HepG2 (cell line): ENCODE results near the gene FNDC3A. TPM values are rescaled to one million over a fixed set of nuclear protein-coding genes. Genes with fewer than 3 reads are reported as not detected.

Experiments
- ATAC-seq: fragments of 200-7000 bp; cut with Tn5 transposase; 3 replicates; pipeline ENCODE4 v1.9.1; 2020; ENCODE audit warnings: mild to moderate bottlenecking, moderate library complexity
- BruUV-seq: library from RNA; stranded (reverse); fragments of 400-500 nt; replicated peaks from 2 replicates; lab custom pipeline; 2021; lab: Mats Ljungman, UMichigan
- CTCF ChIA-PET: fragments of 300-600 bp; formaldehyde crosslinking; extraction: SDS; loops from one replicate; lab custom pipeline; 2021; ENCODE audit warnings: low total read pairs, inconsistent platforms, low intra/inter-chr PET ratio; lab: Yijun Ruan, JAX
- POLR2A ChIA-PET: fragments of 350-600 bp; sonication (Branson Sonifier 250); formaldehyde crosslinking; loops from one replicate; lab custom pipeline; 2020; ENCODE audit warnings: antibody characterized with exemption, inconsistent platforms; lab: Yijun Ruan, JAX
- DNase-seq: peaks from one replicate; pipeline ENCODE4 v3.0.0-alpha.2; 2015; ENCODE audit warnings: low spot score
- FAIRE-seq: peaks from 3 replicates; lab custom pipeline; 2011; peaks lifted over from hg19 to GRCh38; lab: Jason Lieb, UNC
- H2AFZ ChIP-seq: one replicate; pipeline ENCODE4 v1.6.1; 2011; ENCODE audit warnings: low read length, inconsistent platforms
- H3K27ac ChIP-seq: fragments of 300-600 bp; 3 replicates; pipeline ENCODE4 v1.8.0; 2011; ENCODE audit warnings: mixed run types, mild to moderate bottlenecking, mixed read lengths, low read length, inconsistent platforms; ENCODE audit not compliant: insufficient read depth; ENCODE audit errors: extremely low read length
- H3K27me3 ChIP-seq, 2 experiments: fragments of 200-600 bp in 1 of 2; 2 replicates in 1 of 2; 3 replicates in 1 of 2; pipeline versions ENCODE4 v1.6.0 to v1.8.0; 2011; ENCODE audit warnings: low read length in 2 of 2, mild to moderate bottlenecking in 2 of 2, moderate library complexity in 2 of 2, inconsistent platforms in 1 of 2; ENCODE audit not compliant: insufficient read depth in 2 of 2, control insufficient read depth in 1 of 2
- H3K36me3 ChIP-seq, 2 experiments: fragments of 200-600 bp in 1 of 2; replicated peaks in 1 of 2; 2 replicates in 1 of 2; 3 replicates in 1 of 2; pipeline versions ENCODE4 v1.5.1 to v1.8.0; 2011; ENCODE audit warnings: low read length in 2 of 2, inconsistent platforms in 1 of 2; ENCODE audit not compliant: insufficient read depth in 2 of 2, control insufficient read depth in 1 of 2
- H3K4me1 ChIP-seq: 2 replicates; pipeline ENCODE4 v1.5.1; 2012; ENCODE audit warnings: low read length, inconsistent platforms; ENCODE audit not compliant: insufficient read depth
- H3K4me2 ChIP-seq: 2 replicates; pipeline ENCODE4 v1.6.0; 2011; ENCODE audit warnings: low read depth, low read length, inconsistent platforms
- H3K4me3 ChIP-seq, 3 experiments: fragments of 200-600 bp in 1 of 3; sonication (generic), shearing (Covaris generic) in 1 of 3; replicated peaks in 1 of 3; 2 replicates each; pipeline ENCODE4 v1.5.1; 2011 to 2016; ENCODE audit warnings: low read length in 3 of 3, inconsistent platforms in 2 of 3, low read depth in 2 of 3, mild to moderate bottlenecking in 2 of 3, control low read depth in 1 of 3, mixed read lengths in 1 of 3; ENCODE audit not compliant: insufficient read depth in 1 of 3
- H3K79me2 ChIP-seq: one replicate; pipeline ENCODE4 v1.6.1; 2011; ENCODE audit warnings: low read length, inconsistent platforms; ENCODE audit not compliant: insufficient read depth
- H3K9ac ChIP-seq: 2 replicates; pipeline ENCODE4 v1.6.0; 2011; ENCODE audit warnings: mild to moderate bottlenecking, low read depth, low read length, inconsistent platforms; ENCODE audit not compliant: insufficient read depth
- H3K9me3 ChIP-seq: 2 replicates; pipeline ENCODE4 v1.5.1; 2012; ENCODE audit warnings: mild to moderate bottlenecking, low read length
- H4K20me1 ChIP-seq: 2 replicates; pipeline ENCODE4 v1.6.0; 2011; ENCODE audit warnings: inconsistent platforms, mild to moderate bottlenecking, low read length, moderate library complexity; ENCODE audit not compliant: insufficient read depth
- ARNT2 ChIP-seq: sonication (generic); formaldehyde crosslinking; IDR thresholded peaks from 2 replicates; pipeline ENCODE4 v1.8.0; 2022; ENCODE audit warnings: mild to moderate bottlenecking, low read depth, missing genetic modification reagents, moderate library complexity
- FLYWCH1 ChIP-seq: sonication (generic); formaldehyde crosslinking; IDR thresholded peaks from 2 replicates; pipeline ENCODE4 v1.8.1; 2023; ENCODE audit warnings: mild to moderate bottlenecking, missing genetic modification reagents
- ISX ChIP-seq: sonication (generic); formaldehyde crosslinking; conservative IDR thresholded peaks from 2 replicates; pipeline ENCODE4 v1.5.0; 2020; ENCODE audit warnings: missing genetic modification reagents
- REXO4 ChIP-seq: sonication (generic); formaldehyde crosslinking; IDR thresholded peaks from 2 replicates; pipeline ENCODE4 v1.8.0; 2022; ENCODE audit warnings: missing genetic modification reagents, mild to moderate bottlenecking, borderline replicate concordance
- ZNF101 ChIP-seq: sonication (generic); formaldehyde crosslinking; IDR thresholded peaks from 2 replicates; pipeline ENCODE4 v1.4.0; 2020; ENCODE audit warnings: mild to moderate bottlenecking, low read depth, missing genetic modification reagents, borderline replicate concordance
- ZNF232 ChIP-seq: sonication (generic); formaldehyde crosslinking; IDR thresholded peaks from 2 replicates; pipeline ENCODE4 v1.4.0; 2020; ENCODE audit warnings: missing genetic modification reagents, borderline replicate concordance
- ZNF343 ChIP-seq: sonication (generic); formaldehyde crosslinking; IDR thresholded peaks from 2 replicates; pipeline ENCODE4 v1.4.0; 2020; ENCODE audit warnings: mild to moderate bottlenecking, missing genetic modification reagents
- ZNF354B ChIP-seq: sonication (generic); formaldehyde crosslinking; IDR thresholded peaks from 2 replicates; pipeline ENCODE4 v1.8.0; 2022; ENCODE audit warnings: mild to moderate bottlenecking, missing genetic modification reagents
- WGBS: methylation state at CpG from one replicate; pipeline ENCODE4 v1.1.6; 2017; ENCODE audit warnings: low lambda C conversion rate; 5-methylcytosine and 5-hydroxymethylcytosine counted together
- in situ Hi-C: cut with HindIII; loops from 2 replicates; pipeline ENCODE4 v1.10.0; 2017; ENCODE audit warnings: low pct_unique_long_range_greater_than_20kb; ENCODE audit not compliant: extremely low pct_ligation_motif_present
- intact Hi-C: fragments of 100-400 bp; cut with micrococcal nuclease; formaldehyde crosslinking; loops from one replicate; pipeline ENCODE4 v1.10.0; 2022; ENCODE audit not compliant: unreplicated experiment
- polyA plus RNA-seq, 8 experiments: library from polyadenylated mRNA; depleted of rRNA in 3 of 8; stranded (reverse) in 7 of 8; unstranded in 1 of 8; fragments of >200 nt; fragmentation: Illumina TruSeq in 4 of 8; extraction: Trizol in 4 of 8; gene quantifications; 2 replicates each; pipeline versions ENCODE4 v1.2.1 to v1.2.3, GENCODE V29; 2011 to 2016; ENCODE audit warnings: low read depth in 4 of 8, missing spikeins in 1 of 8, mixed read lengths in 1 of 8; ENCODE audit not compliant: insufficient read depth in 1 of 8
- total RNA-seq, 5 experiments: library from RNA; depleted of rRNA; stranded (reverse); fragments of >200 nt; fragmentation: Illumina TruSeq; extraction: Trizol; gene quantifications; 2 replicates each; pipeline ENCODE4 v1.2.3, GENCODE V29; 2016; ENCODE audit warnings: low read depth in 1 of 5

FNDC3A gene
- total and polyA plus RNA-seq, 2 of the 13 experiments (the other 11 are each of a cell fraction or from before 2014, with no cell fraction given), result 36.7 to 39.3 TPM

GRCh38 chr13:48993150-48993549 is 17.4 kb downstream of the FNDC3A start (continued):
- TF ChIP-seq ZNF343 (no peak), ZNF354B (CRISPR knock-in tag) (no peak)

DNA sequence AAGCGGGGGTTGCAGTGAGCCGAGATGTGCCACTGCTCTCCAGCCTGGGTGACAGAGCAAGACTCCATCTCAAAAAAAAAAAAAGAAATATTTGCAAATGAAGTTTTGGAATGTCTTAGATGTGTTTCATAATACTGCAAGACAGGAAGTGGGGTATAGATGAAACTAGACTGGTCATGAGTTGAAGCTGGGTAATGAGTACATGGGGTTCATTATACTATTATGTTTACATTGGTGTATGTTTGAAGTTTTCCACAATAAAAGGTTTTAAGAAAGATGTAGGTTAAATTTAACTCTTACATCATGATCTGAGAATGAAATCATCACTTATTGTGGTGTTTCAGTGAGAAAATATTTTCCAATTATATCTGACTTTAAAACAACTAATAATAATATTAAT is 19.0 kb downstream of the FNDC3A start:
- peaks cover 1% of the 10 kb centered on the region; the same call in 1 of the 2 replicates for H3K9me3 ChIP-seq
- no peaks in the 10 kb centered on the region for H3K27me3 ChIP-seq
- no peaks in the 10 kb centered on the region for H4K20me1 ChIP-seq
- CTCF ChIA-PET, result no interaction called here
- H3K27ac ChIP-seq, result no peak overlapping the region
- in situ Hi-C loops, result no loop called here
- no peak overlapping the region for H3K9ac ChIP-seq
- H3K79me2 ChIP-seq, result peaks cover 7% of the 10 kb centered on the region
- no peak for TF ChIP-seq ZNF101 (CRISPR knock-in tag)
- TF ChIP-seq FLYWCH1 (CRISPR knock-in tag), result no peak
- no peak for TF ChIP-seq REXO4 (CRISPR knock-in tag)
- no peak for TF ChIP-seq ISX (CRISPR knock-in tag)
- TF ChIP-seq ARNT2 (CRISPR knock-in tag), result no peak
- no peak for TF ChIP-seq ZNF232
- POLR2A ChIA-PET, result no interaction called here
- WGBS, result 100% methylated on average over 2 of the region's 2 CpGs
- no peak for ATAC-seq
- no peak overlapping the region for H3K4me3 ChIP-seq
- DNase-seq, result peak; percentile 4
- H2AFZ ChIP-seq, result no peak overlapping the region
- no peak overlapping the region for H3K4me2 ChIP-seq
- BruUV-seq, result no TSS peak
- intact Hi-C loops, result no loop called here
- H3K36me3 ChIP-seq, result no peaks in the 10 kb centered on the region
- peaks cover 17% of the 10 kb centered on the region for H3K4me1 ChIP-seq
- no peak for FAIRE-seq
